Medulla oblongata (tissue), 1 donor: ENCODE results near the gene ACTL8.

ENCODE experiments used
- DNase-seq: peaks from one replicate; pipeline ENCODE4 v3.0.0-alpha.2; 2015; ENCODE audit errors: extremely low spot score

The ACTL8 gene

DNA sequence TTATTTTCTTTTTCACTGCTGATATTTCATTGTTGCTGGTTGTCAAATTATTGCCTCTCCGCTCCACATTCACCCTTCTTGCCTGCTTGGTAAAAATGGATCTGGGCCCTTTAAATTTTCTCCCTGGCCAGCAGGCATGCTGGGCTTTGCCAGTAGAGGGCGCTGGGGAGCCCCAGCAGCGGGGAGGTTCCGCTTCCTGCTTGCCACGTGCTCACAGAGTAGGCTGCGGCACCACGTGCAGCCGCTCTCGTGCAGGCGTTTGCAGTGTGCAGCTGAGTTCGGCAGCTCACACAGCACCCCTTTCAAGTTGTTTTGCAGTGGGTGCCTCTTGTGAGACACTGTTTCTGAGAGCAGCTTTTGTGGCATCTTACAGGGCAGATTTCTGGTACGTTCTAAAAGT, at the start of gene ACTL8:
ACTL8 (plus strand) TSS at position 214 of the 400 bp plus-strand sequence. CDS start 67,676 bp downstream, outside the sequence.
- DNase-seq: no peak

DNA sequence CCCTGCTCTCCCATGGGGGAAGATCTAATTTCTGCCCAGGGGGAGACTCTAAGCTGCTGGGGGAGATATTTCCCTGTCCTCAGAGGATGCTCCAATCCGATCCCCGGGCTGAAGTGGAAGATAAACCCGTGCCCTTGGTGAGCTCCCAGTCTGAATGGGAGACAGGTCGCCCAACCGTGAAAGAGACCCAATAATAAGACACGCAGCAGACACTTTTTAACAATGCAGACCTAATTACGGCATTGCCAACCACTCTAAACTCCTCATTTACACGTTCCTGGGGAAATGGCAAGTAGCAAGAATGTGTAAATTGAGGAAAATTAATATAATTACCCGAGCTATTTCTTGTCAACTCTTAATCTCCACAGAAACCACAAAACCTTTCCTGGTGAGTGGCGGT, 48.7 kb upstream of the ACTL8 start:
- DNase-seq: no peak

- DNase-seq: no peak
These were observed 45.2 kb upstream of the ACTL8 start for GRCh38 chr1:17709981-17710380.

DNA sequence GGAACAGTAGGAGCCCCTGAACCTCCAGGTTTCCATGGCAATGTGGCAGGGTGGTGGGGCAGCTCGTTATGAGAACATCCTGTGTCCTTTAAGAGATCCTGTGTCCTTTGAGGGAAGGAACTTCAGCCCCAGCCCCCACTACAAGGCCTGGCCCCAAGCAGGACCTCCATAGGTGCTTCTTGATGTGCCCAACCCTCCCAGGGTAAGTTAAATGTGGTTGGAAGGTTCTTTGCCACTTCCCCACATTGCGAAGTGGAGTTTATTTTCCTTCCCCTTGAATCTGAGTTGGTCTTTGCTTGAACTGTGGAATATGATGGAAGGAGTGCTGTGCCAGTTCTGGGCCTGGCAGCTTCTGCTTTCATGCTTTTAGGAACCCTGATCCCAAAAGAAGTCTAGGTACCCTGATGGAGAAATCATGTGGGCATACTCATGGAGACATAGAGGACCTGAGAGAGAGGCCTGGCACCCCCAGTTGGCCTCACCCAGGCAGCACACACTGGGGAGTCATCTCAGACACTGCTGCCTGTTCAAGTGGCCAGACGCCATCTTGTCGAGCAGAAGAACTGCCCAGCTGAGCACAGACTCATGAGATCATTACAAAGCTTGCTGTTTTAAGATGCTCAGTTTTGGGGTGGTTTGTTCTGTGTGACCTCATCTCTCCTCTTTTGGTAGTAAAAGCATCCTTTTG, 44.1 kb upstream of the ACTL8 start:
- DNase-seq: no peak

- DNase-seq: no peak
These were observed 43.6 kb upstream of the ACTL8 start for GRCh38 chr1:17711577-17711910.

DNA sequence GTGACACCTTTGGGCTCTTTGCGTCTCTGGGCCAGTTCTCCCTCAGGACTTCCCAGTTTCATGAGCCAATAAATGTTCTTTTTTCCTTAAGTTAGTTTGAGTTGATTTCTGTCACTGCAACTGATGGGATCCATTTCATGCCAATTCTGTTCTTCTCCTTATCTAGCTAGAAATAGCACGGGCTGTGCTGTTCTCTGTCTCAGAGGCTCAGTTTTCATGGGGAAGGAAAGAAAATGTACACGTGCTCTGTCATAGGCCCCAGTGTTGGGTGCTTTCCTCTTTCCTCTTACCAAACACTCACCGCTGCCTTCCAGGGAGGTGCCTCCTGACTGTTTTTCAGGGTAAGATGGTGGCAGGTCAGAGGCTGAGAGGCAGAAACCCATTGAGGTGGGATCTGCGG, 43.2 kb upstream of the ACTL8 start:
- DNase-seq: peak; percentile 15

- DNase-seq: no peak
These were observed 41.1 kb upstream of the ACTL8 start for GRCh38 chr1:17713993-17714392.

GRCh38 chr1:17717594-17718535, 37.3 kb upstream of the ACTL8 start:
- no peak for DNase-seq

GRCh38 chr1:17719874-17720273, 35.3 kb upstream of the ACTL8 start:
- DNase-seq: no peak

DNA sequence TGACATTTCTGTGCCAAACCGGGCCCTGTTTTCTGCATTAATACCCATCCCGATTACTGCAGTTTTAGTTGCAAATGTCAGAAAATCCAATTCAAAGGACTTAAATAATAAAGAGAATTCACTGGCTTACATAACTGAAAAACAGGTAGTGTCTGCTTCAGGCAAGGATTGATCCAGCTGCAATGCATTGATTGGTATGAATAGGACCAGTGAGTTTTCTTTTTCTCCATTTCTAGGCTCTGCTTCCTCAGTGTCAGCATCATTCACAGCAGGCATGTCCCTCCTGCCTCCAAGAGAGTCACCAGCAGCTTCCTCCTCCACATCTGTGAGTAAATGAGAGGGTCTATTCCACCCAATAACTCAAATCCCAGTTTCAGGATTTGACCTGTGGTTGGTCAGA, 33.7 kb upstream of the ACTL8 start:
- DNase-seq: no peak

GRCh38 chr1:17723684-17724083, 31.4 kb upstream of the ACTL8 start:
- DNase-seq: no peak

DNA sequence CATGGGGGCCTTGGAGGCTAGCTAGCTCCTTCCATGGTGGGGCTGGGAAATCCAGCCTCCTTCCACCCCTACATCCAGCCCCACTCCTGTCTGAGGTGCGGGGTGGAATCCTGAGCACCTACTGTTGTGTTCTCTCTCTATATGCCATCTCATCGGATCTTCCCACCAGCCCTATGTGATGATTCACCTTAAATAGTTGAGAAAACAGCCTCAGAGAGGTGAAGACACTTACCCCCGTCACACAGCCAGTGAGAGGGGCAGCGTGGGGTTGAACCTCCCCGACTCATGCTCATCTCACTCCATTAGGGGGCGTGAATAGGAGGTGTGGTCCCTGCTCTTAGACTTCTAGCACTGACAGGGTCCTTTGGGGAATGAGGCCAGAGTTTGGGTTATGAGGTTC, 31.0 kb upstream of the ACTL8 start:
- DNase-seq: no peak

DNA sequence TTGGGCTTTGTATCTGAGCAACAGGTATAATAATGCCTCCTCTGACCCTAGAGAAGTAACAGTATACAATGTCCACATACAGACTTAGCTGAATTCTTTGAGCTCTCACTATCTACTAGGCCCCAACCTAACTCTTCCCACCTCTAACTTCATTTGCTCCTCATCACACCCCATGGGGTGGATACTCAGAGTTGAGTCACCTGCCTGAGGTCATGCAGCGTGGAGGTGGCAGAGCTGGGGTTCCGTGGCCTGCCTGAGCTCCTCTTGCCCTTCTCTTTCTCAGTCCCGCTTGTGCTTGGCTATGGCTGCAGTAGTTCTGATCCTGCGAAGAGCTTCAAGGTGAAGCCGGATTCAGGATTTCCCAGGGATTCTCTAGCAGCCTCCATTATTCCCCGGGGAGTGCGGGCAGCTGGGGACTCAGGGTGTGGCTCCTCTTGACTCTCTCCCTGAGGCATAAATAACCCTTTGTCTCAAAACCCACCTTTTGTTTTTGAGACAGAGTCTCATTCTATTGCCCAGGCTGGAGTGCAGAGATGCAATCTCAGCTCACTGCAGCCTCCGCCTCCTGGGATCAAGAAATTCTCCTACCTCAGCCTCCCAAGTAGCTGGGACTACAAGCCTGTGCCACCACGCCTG, 29.9 kb upstream of the ACTL8 start:
- DNase-seq: no peak

- no peak for DNase-seq
These were observed 29.1 kb upstream of the ACTL8 start for GRCh38 chr1:17725811-17726582.

GRCh38 chr1:17728123-17728712, 26.9 kb upstream of the ACTL8 start:
- no peak for DNase-seq

- no peak for DNase-seq
These were observed 25.9 kb upstream of the ACTL8 start for GRCh38 chr1:17729248-17729647.

DNA sequence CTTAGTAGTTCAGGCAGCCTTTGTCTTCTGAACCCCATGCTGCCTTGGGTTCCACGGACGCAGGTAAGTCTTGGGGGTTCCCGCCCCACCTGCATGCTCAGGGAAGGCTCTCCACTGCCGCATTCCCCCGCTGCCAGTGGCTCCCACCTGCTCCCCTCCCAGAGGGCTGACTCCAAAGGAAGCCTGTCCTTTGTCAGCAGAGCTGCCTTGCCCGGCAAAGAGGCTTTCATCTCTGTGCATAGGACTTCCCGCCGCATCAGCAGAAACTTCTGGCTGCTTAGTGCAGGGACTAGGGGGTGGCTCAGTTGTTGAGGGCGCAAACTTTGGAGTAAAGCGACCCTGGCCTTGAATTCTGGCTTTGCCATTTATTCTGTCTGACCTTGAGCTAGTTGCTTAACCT, 25.2 kb upstream of the ACTL8 start:
- no peak for DNase-seq

GRCh38 chr1:17731460-17731859, 23.7 kb upstream of the ACTL8 start:
- DNase-seq: no peak

- no peak for DNase-seq
These were observed 22.7 kb upstream of the ACTL8 start for GRCh38 chr1:17732475-17732874.

DNA sequence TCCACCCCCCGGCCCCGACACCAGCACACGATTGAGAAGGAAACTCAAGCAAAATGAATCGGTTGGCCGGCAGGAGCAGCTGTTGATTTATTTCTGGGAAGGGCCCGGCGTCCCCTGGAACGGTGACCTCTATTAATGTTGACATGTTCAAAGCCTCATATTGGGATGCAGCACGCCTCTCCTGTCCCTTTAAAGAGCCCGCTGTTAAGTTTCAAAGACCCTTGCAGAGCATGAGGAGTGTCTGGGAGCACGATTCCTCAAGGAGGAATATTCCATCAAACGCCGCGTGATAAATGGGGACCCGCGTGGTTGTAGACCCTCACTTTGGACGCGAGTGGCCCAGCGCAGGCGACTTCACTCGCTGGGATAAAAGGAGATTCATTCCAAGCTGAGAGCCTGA, 21.5 kb upstream of the ACTL8 start:
- no peak for DNase-seq

- no peak for DNase-seq
These were observed 20.5 kb upstream of the ACTL8 start for GRCh38 chr1:17734609-17735008.

DNA sequence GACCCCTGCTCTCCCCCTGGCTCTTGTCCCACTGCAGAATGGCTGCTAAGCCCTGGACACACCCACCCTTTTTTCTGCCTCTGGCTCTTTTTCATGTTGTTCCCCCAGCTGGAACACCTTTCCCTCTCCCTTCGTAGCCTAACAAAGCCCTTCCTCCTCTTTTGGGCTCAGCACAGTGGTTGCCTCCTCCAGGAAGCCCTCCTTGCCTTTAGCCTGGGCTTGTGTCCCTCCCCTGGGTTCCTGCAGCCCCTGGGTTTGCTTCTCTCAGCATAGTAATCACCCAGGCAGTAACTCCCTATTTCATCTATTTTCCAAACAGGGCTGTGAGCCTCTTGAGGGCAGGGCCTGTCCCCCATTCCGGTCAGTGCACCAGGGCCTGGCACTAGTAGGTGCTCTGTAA, 19.8 kb upstream of the ACTL8 start:
- no peak for DNase-seq
